ENCODE measurements around the gene MCCC2. TPM values are rescaled to one million over a fixed set of nuclear protein-coding genes. Genes with fewer than 3 reads are reported as not detected.

The MCCC2 gene
- total and polyA plus RNA-seq, 12 donors: 24.0 to 135 (median 79.5) TPM

DNA sequence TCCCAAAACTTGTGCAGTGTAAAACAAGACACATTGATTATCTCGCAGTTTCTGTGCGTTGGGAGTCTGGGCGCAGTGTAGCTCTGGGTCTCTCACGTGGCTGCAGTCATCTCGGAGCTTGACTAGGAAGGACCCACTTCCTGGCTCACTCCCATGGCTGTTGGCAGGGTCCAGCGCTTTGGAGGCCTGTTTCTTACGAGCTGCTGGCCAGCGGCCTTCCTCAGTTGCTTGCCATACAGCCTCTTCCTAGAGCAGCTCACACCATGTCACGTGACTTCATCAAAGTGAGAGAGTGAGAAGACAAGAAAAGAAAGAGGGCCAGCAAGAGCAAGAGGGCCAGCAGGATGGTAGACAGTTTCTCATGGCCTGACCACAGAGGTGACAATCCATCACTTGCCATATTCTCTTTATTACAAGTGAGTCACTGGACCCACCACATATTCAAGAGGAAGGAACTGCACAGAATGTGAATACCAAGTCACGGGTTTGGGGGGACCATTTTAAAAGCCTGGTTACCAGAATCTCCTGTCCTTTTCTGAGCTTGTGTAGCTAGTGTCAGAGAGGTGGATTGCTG is 36.2 kb downstream of the MCCC2 start:
- intact Hi-C loops (cut with DNase I): no loop called here
- no peak overlapping the region for H3K4me3 ChIP-seq
- peaks cover 0 to 14% of the 10 kb centered on the region in 2 donors for H3K36me3 ChIP-seq (replicated peaks in 1 of 2)
- 96 to 98% (median 97%) methylated on average over 10 of the region's 10 CpGs for WGBS, 4 donors
- TF ChIP-seq, protein P1, sequence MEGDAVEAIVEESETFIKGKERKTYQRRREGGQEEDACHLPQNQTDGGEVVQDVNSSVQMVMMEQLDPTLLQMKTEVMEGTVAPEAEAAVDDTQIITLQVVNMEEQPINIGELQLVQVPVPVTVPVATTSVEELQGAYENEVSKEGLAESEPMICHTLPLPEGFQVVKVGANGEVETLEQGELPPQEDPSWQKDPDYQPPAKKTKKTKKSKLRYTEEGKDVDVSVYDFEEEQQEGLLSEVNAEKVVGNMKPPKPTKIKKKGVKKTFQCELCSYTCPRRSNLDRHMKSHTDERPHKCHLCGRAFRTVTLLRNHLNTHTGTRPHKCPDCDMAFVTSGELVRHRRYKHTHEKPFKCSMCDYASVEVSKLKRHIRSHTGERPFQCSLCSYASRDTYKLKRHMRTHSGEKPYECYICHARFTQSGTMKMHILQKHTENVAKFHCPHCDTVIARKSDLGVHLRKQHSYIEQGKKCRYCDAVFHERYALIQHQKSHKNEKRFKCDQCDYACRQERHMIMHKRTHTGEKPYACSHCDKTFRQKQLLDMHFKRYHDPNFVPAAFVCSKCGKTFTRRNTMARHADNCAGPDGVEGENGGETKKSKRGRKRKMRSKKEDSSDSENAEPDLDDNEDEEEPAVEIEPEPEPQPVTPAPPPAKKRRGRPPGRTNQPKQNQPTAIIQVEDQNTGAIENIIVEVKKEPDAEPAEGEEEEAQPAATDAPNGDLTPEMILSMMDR (IDR thresholded peaks at IDR 0.05): no peak
- no peak for TF ChIP-seq POLR2A (IDR thresholded peaks at IDR 0.05)
- no peak overlapping the region for H3K27ac ChIP-seq
- H3K4me1 ChIP-seq (replicated peaks in 1 of 2): no peaks in the 10 kb centered on the region
- no peaks in the 10 kb centered on the region for H3K27me3 ChIP-seq
- DNase-seq: no peak
- no peaks in the 10 kb centered on the region for H3K9me3 ChIP-seq (replicated peaks in 1 of 3)

DNA sequence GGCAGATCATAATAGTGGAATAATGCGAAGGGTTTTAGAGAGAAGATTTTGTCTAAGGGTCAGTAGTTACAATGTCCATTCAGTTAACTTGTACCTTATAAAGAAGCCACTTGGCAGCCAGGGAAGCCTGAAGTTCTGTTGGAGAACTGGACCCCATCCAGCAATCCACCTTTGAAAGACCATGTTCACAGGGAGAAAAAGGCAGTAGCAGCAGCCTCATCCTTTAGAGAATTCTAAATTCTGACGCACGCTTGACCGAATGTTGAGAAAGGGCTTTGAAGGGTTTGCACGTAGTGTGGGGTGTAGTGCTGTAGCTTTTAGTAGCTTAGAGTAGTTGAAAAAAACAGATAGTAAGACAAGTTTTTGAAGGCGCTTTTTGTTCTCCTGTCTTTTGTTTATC is 42.8 kb downstream of the MCCC2 start:
- Histone ChIP-seq H3K9me3 (replicated peaks in 1 of 3) (no peaks in the 10 kb centered on the region), H3K4me1 (replicated peaks in 1 of 2) (peaks cover 0 to 6% of the 10 kb centered on the region in 2 donors), H3K27me3 (no peaks in the 10 kb centered on the region), H3K27ac (no peak overlapping the region), H3K4me3 (no peak overlapping the region), H3K36me3 (replicated peaks in 1 of 2) (peaks cover 0 to 8% of the 10 kb centered on the region in 2 donors)
- no peak for TF ChIP-seq POLR2A (IDR thresholded peaks at IDR 0.05)
- TF ChIP-seq, protein P1 (IDR thresholded peaks at IDR 0.05): no peak
- WGBS, 4 donors: 94 to 97% (median 97%) methylated on average over 6 of the region's 6 CpGs
- intact Hi-C loops (cut with DNase I): no loop called here
- no peak for DNase-seq

DNA sequence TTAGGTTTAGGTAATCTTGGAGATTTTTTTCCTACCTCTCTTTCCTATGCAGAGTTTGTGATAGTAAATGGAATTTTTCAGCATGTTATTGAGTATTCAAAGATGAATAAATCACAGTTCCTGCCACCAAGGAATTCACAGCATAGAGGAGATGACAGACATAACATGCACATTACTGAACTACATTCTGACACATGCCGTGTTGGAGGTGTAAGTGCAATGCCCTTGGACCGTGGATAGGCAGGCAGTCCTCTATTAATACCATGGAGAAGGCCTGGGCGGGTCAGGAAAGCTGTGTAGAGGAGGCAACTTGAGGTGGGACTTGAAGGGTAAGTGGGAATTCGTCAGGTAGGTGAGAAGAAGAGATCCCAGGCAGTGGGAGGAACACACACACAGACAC is 43.9 kb downstream of the MCCC2 start:
- intact Hi-C loops (cut with DNase I): no loop called here
- no peak for DNase-seq
- H3K36me3 ChIP-seq (replicated peaks in 1 of 2): peaks cover 0 to 15% of the 10 kb centered on the region in 2 donors
- no peaks in the 10 kb centered on the region for H3K9me3 ChIP-seq (replicated peaks in 1 of 3)
- H3K4me3 ChIP-seq: no peak overlapping the region
- TF ChIP-seq POLR2A (IDR thresholded peaks at IDR 0.05): no peak
- TF ChIP-seq, protein P1 (IDR thresholded peaks at IDR 0.05): no peak
- H3K4me1 ChIP-seq (replicated peaks in 1 of 2): peaks cover 0 to 6% of the 10 kb centered on the region in 2 donors
- H3K27ac ChIP-seq: no peak overlapping the region
- H3K27me3 ChIP-seq: no peaks in the 10 kb centered on the region
- 79 to 88% (median 84%) methylated on average over 4 of the region's 4 CpGs for WGBS, 4 donors

DNA sequence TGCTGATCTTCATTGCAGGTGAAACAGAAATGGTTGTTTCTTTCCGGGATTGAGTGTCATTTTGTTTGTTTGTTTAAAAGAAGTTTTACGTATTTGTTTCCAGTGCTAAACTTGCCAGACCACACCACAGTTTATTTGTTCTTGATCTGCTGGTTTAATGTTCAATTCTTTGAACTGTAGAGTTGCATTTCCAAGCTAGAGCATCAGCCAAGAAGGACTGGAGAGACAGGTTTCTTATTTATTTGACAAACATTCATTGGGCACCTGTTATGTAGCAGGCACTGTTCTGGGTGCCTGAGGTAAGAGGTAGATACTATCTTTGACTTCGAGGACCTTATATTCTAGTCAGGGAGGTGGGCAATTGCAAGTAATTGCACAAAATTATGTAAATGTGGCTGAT is 45.0 kb downstream of the MCCC2 start:
- no peak for DNase-seq
- Histone ChIP-seq H3K4me1 (replicated peaks in 1 of 2) (peaks cover 0 to 6% of the 10 kb centered on the region in 2 donors), H3K27ac (no peak overlapping the region), H3K4me3 (no peak overlapping the region), H3K27me3 (no peaks in the 10 kb centered on the region), H3K9me3 (replicated peaks in 1 of 3) (no peaks in the 10 kb centered on the region), H3K36me3 (replicated peaks in 1 of 2) (peaks cover 0 to 19% of the 10 kb centered on the region in 2 donors)
- 60 to 97% (median 76%) methylated on average over 3 of the region's 3 CpGs for WGBS, 4 donors
- TF ChIP-seq, protein P1 (IDR thresholded peaks at IDR 0.05): no peak
- TF ChIP-seq POLR2A (IDR thresholded peaks at IDR 0.05): no peak
- intact Hi-C loops (cut with DNase I): no loop called here
